Measurements from ENCODE around the gene ZMIZ1.

The ZMIZ1 gene

GRCh38 chr10:79124066-79124465 lies 55.3 kb downstream of the ZMIZ1 start:
- no peak for DNase-seq

GRCh38 chr10:79125092-79125491 lies 56.3 kb downstream of the ZMIZ1 start:
- DNase-seq: no peak

GRCh38 chr10:79126351-79127080 lies 57.8 kb downstream of the ZMIZ1 start:
- no peak for DNase-seq

GRCh38 chr10:79127151-79127961 lies 58.6 kb downstream of the ZMIZ1 start:
- peak; percentile 75 for DNase-seq

- DNase-seq: no peak
These were observed 59.6 kb downstream of the ZMIZ1 start for GRCh38 chr10:79128241-79128922.

- no peak for DNase-seq
These were observed 60.1 kb downstream of the ZMIZ1 start for GRCh38 chr10:79128923-79129305.

- peak; percentile 77 for DNase-seq
These were observed 60.7 kb downstream of the ZMIZ1 start for GRCh38 chr10:79129361-79129997.

- no peak for DNase-seq
These were observed 61.5 kb downstream of the ZMIZ1 start for GRCh38 chr10:79130255-79130654.

- DNase-seq: peak; percentile 62
These were observed 62.1 kb downstream of the ZMIZ1 start for GRCh38 chr10:79130846-79131245.

GRCh38 chr10:79131836-79132631 lies 63.3 kb downstream of the ZMIZ1 start:
- DNase-seq: no peak

GRCh38 chr10:79132681-79133381 lies 64.1 kb downstream of the ZMIZ1 start:
- no peak for DNase-seq

GRCh38 chr10:79133416-79133815 lies 64.7 kb downstream of the ZMIZ1 start:
- DNase-seq: no peak

- DNase-seq: no peak
These were observed 67.0 kb downstream of the ZMIZ1 start for GRCh38 chr10:79135790-79136189.

- no peak for DNase-seq
These were observed 67.7 kb downstream of the ZMIZ1 start for GRCh38 chr10:79136236-79137005.

- DNase-seq: no peak
These were observed 68.6 kb downstream of the ZMIZ1 start for GRCh38 chr10:79137300-79137756.

- DNase-seq: no peak
These were observed 69.1 kb downstream of the ZMIZ1 start for GRCh38 chr10:79137826-79138225.

GRCh38 chr10:79138449-79139123 lies 69.8 kb downstream of the ZMIZ1 start:
- no peak for DNase-seq

GRCh38 chr10:79139124-79139835 lies 70.5 kb downstream of the ZMIZ1 start:
- DNase-seq: peak; percentile 55

All from fibroblast of skin of scalp (primary cell).